ENCODE measurements around the gene COL26A1.
A peak's percentile ranks its signal among the peaks of the same experiment; 100 is the strongest.
"Not testable (repeated sequence)": the region's sequence is repeated elsewhere in the genome, so short reads cannot be mapped to it uniquely, and the experiment has no call there.

The COL26A1 gene

GRCh38 chr7:101362334-101363195 is at the start of gene COL26A1:
TSS of gene COL26A1 (plus strand) at chr7:101362875. CDS start at chr7:101363033, 158 bp downstream.
- DNase-seq, result no peak

- no peak for DNase-seq
These were observed 47.3 kb upstream of the COL26A1 start for GRCh38 chr7:101315336-101315735.

GRCh38 chr7:101319401-101319800 is 43.3 kb upstream of the COL26A1 start:
- no peak for DNase-seq

GRCh38 chr7:101321491-101322401 is 40.9 kb upstream of the COL26A1 start, which contains the start of gene IFT22:
TSS of gene IFT22 (minus strand) at chr7:101321812. CDS start at chr7:101321709, 103 bp downstream.
- peak; percentile 86 for DNase-seq

DNA sequence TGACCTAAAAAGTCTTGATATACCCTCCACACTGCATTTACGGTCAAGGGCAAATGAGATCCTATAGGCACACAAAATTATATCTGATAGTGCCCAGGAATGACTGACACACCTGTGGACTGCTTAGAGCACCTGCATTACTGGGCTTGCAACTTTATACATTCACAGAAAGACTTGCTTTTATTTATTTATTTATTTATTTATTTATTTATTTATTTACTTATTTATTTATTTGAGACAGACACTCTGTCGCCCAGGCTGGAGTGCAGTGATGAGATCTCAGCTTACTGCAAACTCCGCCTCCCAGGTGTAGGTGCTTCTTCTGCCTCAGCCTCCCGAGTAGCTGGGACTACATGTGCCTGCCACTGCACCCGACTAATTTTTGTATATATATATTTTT is 34.5 kb upstream of the COL26A1 start:
- DNase-seq, result no peak

DNA sequence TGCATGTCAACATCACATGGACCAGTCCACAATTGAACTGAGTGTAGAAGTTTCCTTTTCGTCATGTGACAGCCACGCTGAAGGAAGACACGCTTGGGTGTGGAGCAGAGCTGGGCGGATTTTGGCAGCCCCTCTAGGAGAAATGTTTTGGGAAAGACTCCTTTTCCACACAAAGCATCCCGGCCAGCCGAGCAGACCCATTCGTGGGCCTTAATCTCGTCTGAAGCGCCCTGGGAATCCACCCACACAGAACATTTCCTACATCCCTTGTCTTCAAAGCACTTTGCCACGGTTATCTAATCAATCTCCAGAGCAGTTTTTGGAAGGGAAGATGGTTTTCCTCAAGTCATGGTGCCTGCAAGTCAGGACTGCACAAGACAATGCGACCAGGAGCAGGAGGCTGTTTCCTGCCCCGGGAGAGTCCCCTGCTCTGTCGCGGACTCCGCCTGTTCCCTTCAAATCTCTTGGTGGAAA is 32.6 kb upstream of the COL26A1 start:
- DNase-seq, result no peak

DNA sequence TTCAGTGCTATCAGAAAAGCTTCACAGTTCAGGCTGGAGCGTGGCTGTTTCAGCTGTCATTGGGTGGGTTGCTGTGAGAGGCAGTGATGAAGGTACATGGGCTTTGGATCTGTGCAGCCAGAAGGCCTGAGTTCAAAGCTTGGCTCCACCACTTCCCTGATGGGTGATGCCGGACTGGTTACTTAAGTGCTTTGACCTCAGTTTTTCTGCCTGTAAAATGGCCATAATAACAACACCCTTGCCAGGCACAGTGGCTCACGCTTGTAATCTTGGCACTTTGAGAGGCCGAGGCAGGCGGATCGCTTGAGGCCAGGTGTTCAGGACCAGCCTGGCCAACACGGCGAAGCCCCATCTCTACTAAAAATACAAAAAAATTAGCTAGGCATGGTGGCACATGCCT is 30.6 kb upstream of the COL26A1 start:
- no peak for DNase-seq

DNA sequence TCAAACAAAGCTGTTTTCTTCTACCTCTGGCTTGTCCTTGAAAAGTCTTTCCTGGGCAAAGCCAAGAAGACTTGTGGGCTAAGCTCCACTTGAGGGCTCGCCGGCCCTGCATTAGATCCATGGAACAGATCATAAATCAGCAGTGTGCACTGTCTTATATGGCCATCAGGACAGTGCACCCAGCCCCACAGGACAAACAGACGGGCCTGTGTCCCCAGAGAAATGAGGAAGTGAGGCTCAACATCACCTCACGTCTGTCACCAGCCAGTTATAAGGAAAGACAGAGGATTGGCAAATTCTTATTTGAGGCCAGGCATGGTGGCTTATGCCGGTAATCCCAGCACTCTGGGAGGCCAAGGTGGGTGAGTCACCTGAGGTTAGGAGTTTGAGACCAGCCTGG is 28.8 kb upstream of the COL26A1 start:
- no peak for DNase-seq

GRCh38 chr7:101340379-101340778 is 22.3 kb upstream of the COL26A1 start:
- no peak for DNase-seq

DNA sequence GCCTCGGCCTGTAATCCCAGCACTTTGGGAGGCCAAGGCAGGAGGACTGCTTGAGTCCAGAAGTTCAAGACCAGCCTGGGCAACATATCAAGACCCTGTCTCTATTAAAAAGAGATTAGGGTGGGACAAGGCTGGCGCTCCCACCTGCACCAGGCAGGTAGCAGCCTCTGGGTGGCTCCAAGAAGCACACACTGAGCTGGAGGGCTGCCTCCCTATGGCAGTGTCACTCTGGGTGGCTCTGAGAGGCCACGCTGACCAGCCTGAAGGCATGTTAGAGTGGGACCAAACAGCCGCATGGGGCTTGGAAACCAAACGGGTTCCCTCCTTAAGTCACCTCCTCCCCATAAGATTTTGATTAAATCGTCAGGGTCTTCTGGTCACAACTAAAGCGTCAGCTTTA is 19.8 kb upstream of the COL26A1 start:
- no peak for DNase-seq

GRCh38 chr7:101347477-101347876 is 15.2 kb upstream of the COL26A1 start:
- DNase-seq, result no peak

GRCh38 chr7:101348456-101349067 is 14.1 kb upstream of the COL26A1 start:
- DNase-seq, result not testable (repeated sequence)

- DNase-seq, result not testable (repeated sequence)
These were observed 13.4 kb upstream of the COL26A1 start for GRCh38 chr7:101349300-101349699.

GRCh38 chr7:101352920-101353308 is 9.8 kb upstream of the COL26A1 start:
- DNase-seq, result no peak

- no peak for DNase-seq
These were observed 5.2 kb upstream of the COL26A1 start for GRCh38 chr7:101357433-101357832.

DNA sequence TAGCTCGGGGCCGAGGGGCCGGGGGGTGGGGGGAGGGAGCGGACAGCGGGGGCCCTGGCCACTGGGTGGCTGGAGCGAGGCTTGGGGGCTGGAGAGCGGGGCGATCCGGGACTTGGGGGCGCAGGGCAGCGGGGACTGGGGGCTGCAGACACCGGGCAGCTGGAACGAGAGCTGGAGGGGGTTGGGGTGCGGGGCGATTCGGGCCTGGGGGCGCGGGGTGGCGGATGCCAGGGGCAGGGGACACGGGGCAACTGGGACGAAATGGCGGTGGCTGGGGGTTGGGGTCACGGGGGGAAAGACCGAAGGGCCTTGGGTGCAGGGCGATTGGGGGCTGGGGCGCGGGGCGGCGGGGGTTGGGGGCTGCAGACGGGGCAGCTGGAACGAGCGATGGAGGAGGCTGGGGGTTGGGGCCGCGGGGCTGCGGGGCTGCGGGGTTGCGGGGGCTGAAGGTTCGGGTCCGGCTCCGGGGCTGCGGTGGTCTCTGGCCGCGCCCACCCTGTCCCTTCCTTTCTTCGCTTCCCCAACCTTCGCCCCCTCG is 590 bp downstream of the COL26A1 start:
- no peak for DNase-seq

DNA sequence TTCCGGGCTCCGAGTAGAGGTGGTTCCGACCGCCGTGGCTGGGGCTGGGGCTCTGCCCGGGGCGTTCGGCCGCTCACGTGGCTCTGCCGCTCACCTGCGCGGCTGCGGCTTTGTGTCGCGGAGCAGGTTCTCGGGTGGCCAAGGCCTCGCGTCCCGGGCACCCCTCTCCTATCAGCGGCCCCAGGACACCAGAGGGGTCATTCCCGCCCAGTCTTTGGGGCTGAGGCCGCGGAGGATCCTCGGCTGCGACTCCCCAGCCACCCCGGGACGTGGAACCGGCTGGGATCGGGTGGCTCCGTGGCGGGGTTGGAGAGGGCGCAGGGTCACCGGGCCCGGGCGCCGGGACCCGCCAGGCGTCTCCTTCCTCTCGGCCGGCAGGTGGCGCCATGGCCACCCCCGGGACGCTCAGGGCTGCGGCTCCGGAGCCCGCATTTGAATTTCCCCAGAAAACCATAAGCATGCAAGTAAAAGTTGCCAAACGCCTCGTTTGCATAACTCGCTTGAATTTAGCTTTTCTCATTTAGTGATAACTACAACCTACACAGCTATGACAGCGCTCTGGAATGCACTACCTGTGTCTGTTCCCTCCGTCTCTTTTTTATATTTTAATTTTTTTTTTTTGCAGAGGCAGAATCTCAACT is 1.2 kb downstream of the COL26A1 start:
- peak; percentile 16 for DNase-seq

DNA sequence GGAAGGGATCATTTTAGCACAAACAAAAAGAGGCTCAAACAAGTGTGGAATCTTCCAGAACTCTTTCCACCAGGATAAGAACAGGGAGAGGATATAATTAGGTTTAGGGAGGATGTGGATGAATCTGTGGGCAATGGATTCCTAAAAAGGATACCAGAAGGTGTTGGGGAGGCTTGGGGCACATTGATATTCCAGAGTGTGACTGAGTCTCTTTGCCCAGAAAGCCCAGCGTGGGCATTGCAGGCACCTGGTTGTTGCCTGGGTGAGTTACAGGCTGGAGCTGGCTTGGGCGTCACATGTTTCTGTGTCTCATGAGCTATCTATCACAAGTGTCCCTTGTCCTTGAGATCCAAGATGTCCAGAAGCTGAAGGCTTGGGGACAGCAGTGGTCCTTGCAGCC is 3.3 kb downstream of the COL26A1 start:
- DNase-seq, result no peak

GRCh38 chr7:101367676-101368075 is 5.0 kb downstream of the COL26A1 start:
- DNase-seq, result no peak

- DNase-seq, result no peak
These were observed 5.9 kb downstream of the COL26A1 start for GRCh38 chr7:101368422-101369165.

GRCh38 chr7:101370836-101371235 is 8.2 kb downstream of the COL26A1 start:
- DNase-seq, result no peak
